ENCODE data around the gene OR51S1.

DNA sequence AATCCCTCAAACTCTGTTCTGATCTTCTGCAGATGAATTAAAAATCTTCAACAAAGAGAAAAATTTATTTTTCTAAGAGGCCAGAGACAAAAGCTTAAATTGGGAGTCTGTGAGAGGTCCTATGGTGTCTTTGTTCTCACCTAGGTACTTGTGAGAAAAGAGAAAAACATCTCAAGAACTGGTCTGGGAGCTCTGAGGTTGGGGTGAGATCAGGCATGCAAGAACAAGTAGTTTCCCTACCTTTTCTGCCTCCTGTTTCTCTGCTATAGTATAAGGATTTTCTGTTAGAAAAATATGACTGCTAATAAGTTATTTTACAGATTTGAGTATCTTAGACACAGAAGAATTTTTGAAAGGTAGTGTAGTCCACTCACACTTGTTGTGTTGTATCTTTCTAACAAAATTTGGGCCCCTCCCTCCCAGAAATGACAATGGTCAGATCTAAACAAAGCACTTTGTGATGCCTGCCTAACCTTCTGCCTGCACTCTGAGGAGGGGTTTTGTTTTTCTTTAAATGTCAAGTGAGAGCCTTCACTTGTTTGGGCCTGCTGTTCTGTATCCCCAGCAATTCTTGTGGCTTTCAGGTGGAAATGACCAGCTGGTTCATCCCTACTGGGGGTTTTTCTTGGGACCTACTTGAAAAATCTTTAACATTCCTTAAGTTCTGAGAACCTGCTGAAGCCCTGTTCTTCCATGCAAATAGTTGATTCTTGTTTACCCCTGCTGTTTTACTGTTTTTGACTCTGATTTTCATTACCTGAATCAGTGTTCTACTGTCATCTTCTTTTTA lies 13.6 kb upstream of the OR51S1 start:
- TF ChIP-seq, protein P1, sequence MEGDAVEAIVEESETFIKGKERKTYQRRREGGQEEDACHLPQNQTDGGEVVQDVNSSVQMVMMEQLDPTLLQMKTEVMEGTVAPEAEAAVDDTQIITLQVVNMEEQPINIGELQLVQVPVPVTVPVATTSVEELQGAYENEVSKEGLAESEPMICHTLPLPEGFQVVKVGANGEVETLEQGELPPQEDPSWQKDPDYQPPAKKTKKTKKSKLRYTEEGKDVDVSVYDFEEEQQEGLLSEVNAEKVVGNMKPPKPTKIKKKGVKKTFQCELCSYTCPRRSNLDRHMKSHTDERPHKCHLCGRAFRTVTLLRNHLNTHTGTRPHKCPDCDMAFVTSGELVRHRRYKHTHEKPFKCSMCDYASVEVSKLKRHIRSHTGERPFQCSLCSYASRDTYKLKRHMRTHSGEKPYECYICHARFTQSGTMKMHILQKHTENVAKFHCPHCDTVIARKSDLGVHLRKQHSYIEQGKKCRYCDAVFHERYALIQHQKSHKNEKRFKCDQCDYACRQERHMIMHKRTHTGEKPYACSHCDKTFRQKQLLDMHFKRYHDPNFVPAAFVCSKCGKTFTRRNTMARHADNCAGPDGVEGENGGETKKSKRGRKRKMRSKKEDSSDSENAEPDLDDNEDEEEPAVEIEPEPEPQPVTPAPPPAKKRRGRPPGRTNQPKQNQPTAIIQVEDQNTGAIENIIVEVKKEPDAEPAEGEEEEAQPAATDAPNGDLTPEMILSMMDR (IDR thresholded peaks at IDR 0.05) = no peak
- TF ChIP-seq POLR2A (IDR thresholded peaks at IDR 0.05) (no peak), POLR2AphosphoS5 (IDR thresholded peaks at IDR 0.05) (no peak)
